A549 (cell line): Measurements from ENCODE around the gene RPL29. TPM values are rescaled to one million over a fixed set of nuclear protein-coding genes. Genes with fewer than 3 reads are reported as not detected.
"Not testable (repeated sequence)": the region's sequence is repeated elsewhere in the genome, so short reads cannot be mapped to it uniquely, and the experiment has no call there.

Experiments used
- ATAC-seq, 2 experiments: fragments of 200-7000 bp in 1 of 2; fragments of >200 bp in 1 of 2; cut with Nextera tagmentation in 1 of 2; cut with Tn5 transposase in 1 of 2; 3 replicates each; pipeline versions ENCODE4 v1.8.0 to v1.9.1; 2018 to 2020; ENCODE audit warnings: mild to moderate bottlenecking in 1 of 2, moderate library complexity in 1 of 2
- CTCF ChIA-PET: fragments of 300-600 bp; sonication (Branson Sonifier 250); formaldehyde crosslinking; extraction: SDS; loops from one replicate; lab custom pipeline; 2021; ENCODE audit warnings: antibody characterized with exemption, inconsistent platforms; lab: Yijun Ruan, JAX
- POLR2A ChIA-PET: fragments of 350-600 bp; formaldehyde crosslinking; extraction: SDS; loops from one replicate; lab custom pipeline; 2021; ENCODE audit warnings: antibody characterized with exemption, inconsistent platforms; lab: Yijun Ruan, JAX
- DNase-seq, 2 experiments: peaks; one replicate each; pipeline versions ENCODE4 v3.0.0 to v3.0.0-alpha.2; 2011 to 2016; ENCODE audit warnings: low read depth in 1 of 2, low spot score in 1 of 2
- FAIRE-seq: peaks from 2 replicates; lab custom pipeline; 2011; peaks lifted over from hg19 to GRCh38; lab: Jason Lieb, UNC
- H3K27ac ChIP-seq, 2 experiments: fragments of >200 bp; sonication (Bioruptor Twin); formaldehyde crosslinking; 3 replicates each; pipeline ENCODE4 v1.5.1; 2016 to 2017
- H3K4me1 ChIP-seq: fragments of >200 bp; sonication (Bioruptor Twin); formaldehyde crosslinking; 3 replicates; pipeline ENCODE4 v1.6.1; 2016
- H3K4me2 ChIP-seq: fragments of >200 bp; sonication (Bioruptor Twin); formaldehyde crosslinking; 3 replicates; pipeline ENCODE4 v1.6.1; 2016
- H3K4me3 ChIP-seq: fragments of >200 bp; sonication (Bioruptor Twin); formaldehyde crosslinking; 3 replicates; pipeline ENCODE4 v1.5.1; 2016
- H3K9me3 ChIP-seq: fragments of >200 bp; sonication (Bioruptor Twin); formaldehyde crosslinking; 3 replicates; pipeline ENCODE4 v1.6.1; 2016
- CBX8 ChIP-seq: fragments of 200-600 bp; sonication (generic); IDR thresholded peaks from 2 replicates; pipeline ENCODE4 v1.6.1; 2016
- CHD2 ChIP-seq: fragments of 150-350 bp; IDR thresholded peaks from 2 replicates; pipeline ENCODE4 v1.6.1; 2014; ENCODE audit warnings: low read length; ENCODE audit not compliant: partially characterized antibody
- EP300 ChIP-seq, 2 experiments: fragments of >200 bp; sonication (Bioruptor Twin); formaldehyde crosslinking; IDR thresholded peaks; 2 replicates in 1 of 2; 3 replicates in 1 of 2; pipeline ENCODE4 v1.6.1; 2016 to 2017
- HDAC2 ChIP-seq: fragments of 200-600 bp; sonication (generic); IDR thresholded peaks from 2 replicates; pipeline ENCODE4 v1.6.1; 2016
- HOXA7 ChIP-seq: fragments of 250-450 bp; sonication (Bioruptor Pico); IDR thresholded peaks from 2 replicates; pipeline ENCODE4 v1.5.0; 2020; ENCODE audit warnings: mild to moderate bottlenecking, moderate library complexity
- HOXB13 ChIP-seq: fragments of 250-450 bp; sonication (Bioruptor Pico); IDR thresholded peaks from 2 replicates; pipeline ENCODE4 v1.5.0; 2020; ENCODE audit warnings: low read depth, mild to moderate bottlenecking, moderate library complexity
- JUNB ChIP-seq: fragments of >200 bp; sonication (Bioruptor Twin); formaldehyde crosslinking; IDR thresholded peaks from 2 replicates; pipeline ENCODE4 v1.6.1; 2016
- KDM5A ChIP-seq: fragments of 200-600 bp; sonication (generic); IDR thresholded peaks from 2 replicates; pipeline ENCODE4 v1.6.1; 2016; ENCODE audit warnings: antibody characterized with exemption, mild to moderate bottlenecking
- NFE2L2 ChIP-seq: fragments of 150-350 bp; conservative IDR thresholded peaks from 2 replicates; pipeline ENCODE4 v1.6.1; 2014; ENCODE audit warnings: low read length
- POLR2AphosphoS2 ChIP-seq: conservative IDR thresholded peaks from 2 replicates; pipeline ENCODE4 v1.6.1; 2012; ENCODE audit warnings: low read length, improper control_type of control experiment, inconsistent platforms
- RAD21 ChIP-seq, 2 experiments: fragments of >200 bp in 1 of 2; sonication (Bioruptor Twin) in 1 of 2; formaldehyde crosslinking in 1 of 2; IDR thresholded peaks in 1 of 2; conservative IDR thresholded peaks in 1 of 2; 2 replicates in 1 of 2; 3 replicates in 1 of 2; pipeline ENCODE4 v1.6.1; 2012 to 2018; ENCODE audit warnings: inconsistent platforms in 1 of 2
- RCOR1 ChIP-seq: fragments of 150-350 bp; IDR thresholded peaks from 2 replicates; pipeline ENCODE4 v1.6.1; 2014; ENCODE audit warnings: antibody characterized with exemption, low read length, low read depth
- RNF2 ChIP-seq: fragments of 200-600 bp; sonication (generic); IDR thresholded peaks from 2 replicates; pipeline ENCODE4 v1.6.1; 2016; ENCODE audit warnings: low read depth, mild to moderate bottlenecking, antibody characterized with exemption, moderate library complexity, borderline replicate concordance
- TFCP2L1 ChIP-seq: fragments of 250-450 bp; sonication (Bioruptor Pico); IDR thresholded peaks from 2 replicates; pipeline ENCODE4 v1.5.0; 2021; ENCODE audit warnings: mild to moderate bottlenecking
- ZC3H11A ChIP-seq: fragments of 450-650 bp; IDR thresholded peaks from 2 replicates; pipeline ENCODE4 v1.6.1; 2014; ENCODE audit warnings: antibody characterized with exemption, mild to moderate bottlenecking
- WGBS: methylation state at CpG from one replicate; pipeline ENCODE4 v1.1.6; 2017; ENCODE audit errors: missing lambda C conversion rate; 5-methylcytosine and 5-hydroxymethylcytosine counted together
- polyA plus RNA-seq, 4 experiments: library from polyadenylated mRNA; depleted of rRNA in 3 of 4; stranded (reverse); fragments of >200 nt; fragmentation: RNase III in 1 of 4; extraction: RNeasy Plus Mini Kit Qiagen cat#74134 plus additional on column Dnase treatment in 1 of 4; gene quantifications; 2 replicates in 3 of 4; 3 replicates in 1 of 4; pipeline ENCODE4 v1.2.3, GENCODE V29; 2011 to 2017
- TF ChIP-seq, protein P1 (sequence below): fragments of >200 bp; sonication (Bioruptor Twin); formaldehyde crosslinking; IDR thresholded peaks from 3 replicates; pipeline ENCODE4 v1.6.1; 2016
- TF ChIP-seq, protein P2 (sequence below): fragments of >200 bp; sonication (Bioruptor Twin); formaldehyde crosslinking; IDR thresholded peaks from 3 replicates; pipeline ENCODE4 v1.5.1; 2016
- TF ChIP-seq, protein P3 (sequence below): fragments of 200-600 bp; sonication (generic); IDR thresholded peaks from 2 replicates; pipeline ENCODE4 v1.6.1; 2016; ENCODE audit warnings: antibody characterized with exemption, mild to moderate bottlenecking, moderate library complexity
- TF ChIP-seq, protein P4 (sequence below): IDR thresholded peaks from 2 replicates; pipeline ENCODE4 v1.6.1; 2012; ENCODE audit warnings: low read depth, borderline replicate concordance

Gene RPL29
- polyA plus RNA-seq, 2 of the 4 experiments (the other 2 are of a cell fraction), result 808 to 1,152 TPM

DNA sequence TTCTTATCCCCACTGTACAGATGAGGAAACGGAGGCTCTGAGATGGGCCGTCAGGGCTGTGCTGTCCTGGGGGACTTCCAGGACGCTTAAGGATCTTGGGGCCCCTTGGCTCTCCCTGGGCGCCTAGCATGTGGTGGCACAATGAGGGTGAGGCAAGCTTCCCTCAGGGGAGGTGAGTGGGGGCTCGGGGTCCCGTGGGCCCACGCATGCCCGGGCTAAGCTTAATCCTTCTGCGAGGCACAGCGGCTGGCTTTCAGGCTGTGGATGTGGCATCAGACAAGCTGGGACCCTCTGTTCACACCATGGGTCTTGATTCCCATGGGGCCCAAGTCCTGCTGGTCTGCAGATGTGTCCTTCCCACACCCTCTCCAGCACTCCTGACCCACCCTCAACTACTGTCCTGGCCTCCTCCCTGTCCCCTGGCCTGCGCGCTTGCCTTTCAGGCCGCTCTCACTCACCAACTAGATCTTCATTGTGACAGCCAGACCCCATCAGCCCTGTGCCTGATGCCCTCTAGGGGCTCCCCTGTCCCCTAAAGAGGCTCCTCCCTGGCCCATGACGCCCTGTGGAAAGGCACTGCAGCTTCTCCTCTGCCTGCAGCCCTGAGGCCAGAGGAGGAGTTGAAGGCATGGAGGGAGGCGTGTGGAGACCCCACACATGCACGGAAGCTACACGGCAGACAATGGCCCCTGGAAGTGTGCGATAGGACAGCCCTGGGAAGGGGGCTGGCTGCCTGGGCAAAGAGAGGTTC, 49.3 kb upstream of the RPL29 start:
- no peak for DNase-seq
- CTCF ChIA-PET, result interaction anchor here (0.5 to 2.5 kb wide), 8 partner anchors 8 to 256 kb away, joined by 3 to 14 read pairs (median 3); no protein-coding TSS in a partner anchor
- no peak for FAIRE-seq
- Histone ChIP-seq H3K4me1 (peaks cover 33% of the 10 kb centered on the region), H3K9me3 (no peaks in the 10 kb centered on the region), H3K27ac (peak overlapping the region; percentile 86 to 88), H3K4me3 (no peak overlapping the region), H3K4me2 (peak overlapping the region; percentile 63; the same call in 1 of the 3 replicates)
- TF ChIP-seq JUNB, result no peak
- TF ChIP-seq RAD21 (conservative IDR thresholded peaks at IDR 0.05 in 1 of 2, IDR thresholded peaks at IDR 0.05 in 1 of 2), result no peak
- TF ChIP-seq, protein P1, sequence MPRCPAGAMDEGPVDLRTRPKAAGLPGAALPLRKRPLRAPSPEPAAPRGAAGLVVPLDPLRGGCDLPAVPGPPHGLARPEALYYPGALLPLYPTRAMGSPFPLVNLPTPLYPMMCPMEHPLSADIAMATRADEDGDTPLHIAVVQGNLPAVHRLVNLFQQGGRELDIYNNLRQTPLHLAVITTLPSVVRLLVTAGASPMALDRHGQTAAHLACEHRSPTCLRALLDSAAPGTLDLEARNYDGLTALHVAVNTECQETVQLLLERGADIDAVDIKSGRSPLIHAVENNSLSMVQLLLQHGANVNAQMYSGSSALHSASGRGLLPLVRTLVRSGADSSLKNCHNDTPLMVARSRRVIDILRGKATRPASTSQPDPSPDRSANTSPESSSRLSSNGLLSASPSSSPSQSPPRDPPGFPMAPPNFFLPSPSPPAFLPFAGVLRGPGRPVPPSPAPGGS, result no peak
- no peak for TF ChIP-seq NFE2L2
- no peak for TF ChIP-seq TFCP2L1
- TF ChIP-seq HOXB13 (CRISPR knock-in tag), result no peak
- POLR2A ChIA-PET, result no interaction called here
- WGBS, result 90% methylated on average over 8 of the region's 18 CpGs
- no peak for ATAC-seq

DNA sequence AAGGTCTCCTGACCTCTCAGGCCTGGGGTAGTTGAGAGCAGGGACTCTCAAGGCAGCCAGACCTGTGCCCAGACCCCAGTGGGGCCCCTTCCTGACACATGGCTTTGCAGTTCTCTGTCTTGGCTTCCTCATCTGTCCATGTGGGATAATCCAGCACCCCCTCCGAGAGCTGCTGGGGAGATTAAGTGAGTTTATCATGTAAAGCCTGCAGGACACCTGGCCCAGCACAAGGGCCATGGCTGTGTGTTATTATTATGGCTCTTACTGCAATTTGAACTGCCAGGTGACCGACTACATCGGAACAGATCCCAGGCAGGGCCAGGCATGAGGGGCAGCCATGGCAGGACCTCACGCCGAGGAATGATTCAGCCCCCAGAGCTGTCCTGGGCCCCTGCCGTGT, 48.1 kb upstream of the RPL29 start:
- CTCF ChIA-PET, result interaction anchor here (1.0 to 2.0 kb wide), 2 partner anchors 10 to 79 kb away, joined by 3 to 14 read pairs; no protein-coding TSS in a partner anchor

DNA sequence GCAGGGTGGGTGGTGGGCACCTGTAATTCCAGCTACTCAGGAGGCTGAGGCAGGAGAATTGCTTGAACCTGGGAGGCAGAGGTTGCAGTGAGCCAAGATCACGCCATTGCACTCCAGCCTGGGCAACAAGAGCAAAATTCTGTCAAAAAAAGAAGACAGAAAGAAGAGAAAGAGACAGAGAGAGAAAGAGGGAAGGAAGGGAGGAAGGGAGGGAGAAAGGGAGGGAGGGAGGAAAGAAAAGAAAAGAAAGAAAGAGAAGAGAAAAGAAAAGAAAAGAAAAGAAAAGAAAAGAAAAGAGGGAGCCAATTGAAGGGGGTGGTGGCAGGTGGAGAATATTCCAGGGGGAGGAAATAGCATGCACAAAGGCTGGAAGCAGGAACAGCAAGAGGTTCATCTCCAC, 47.3 kb upstream of the RPL29 start:
- CTCF ChIA-PET, H3K27ac ChIP-seq, DNase-seq, H3K4me2 ChIP-seq, H3K4me3 ChIP-seq, H3K9me3 ChIP-seq, ATAC-seq, FAIRE-seq, POLR2A ChIA-PET: not testable (repeated sequence)
- H3K4me1 ChIP-seq, result peaks cover 29% of the 10 kb centered on the region
- 91% methylated on average over 1 of the region's 1 CpG for WGBS

More for the DNA sequence above, 48.1 kb upstream of the RPL29 start:
- DNase-seq (no peak), ATAC-seq (no peak), FAIRE-seq (no peak)
- peak overlapping the region in 1 of 2 experiments; percentile 88; a peak in 2 of 6 replicates for H3K27ac ChIP-seq
- WGBS, result 73% methylated on average over 5 of the region's 6 CpGs
- no peak overlapping the region for H3K4me2 ChIP-seq
- H3K9me3 ChIP-seq, result no peaks in the 10 kb centered on the region
- POLR2A ChIA-PET, result no interaction called here
- peaks cover 33% of the 10 kb centered on the region for H3K4me1 ChIP-seq
- H3K4me3 ChIP-seq, result no peak overlapping the region
- TF ChIP-seq, protein P2, sequence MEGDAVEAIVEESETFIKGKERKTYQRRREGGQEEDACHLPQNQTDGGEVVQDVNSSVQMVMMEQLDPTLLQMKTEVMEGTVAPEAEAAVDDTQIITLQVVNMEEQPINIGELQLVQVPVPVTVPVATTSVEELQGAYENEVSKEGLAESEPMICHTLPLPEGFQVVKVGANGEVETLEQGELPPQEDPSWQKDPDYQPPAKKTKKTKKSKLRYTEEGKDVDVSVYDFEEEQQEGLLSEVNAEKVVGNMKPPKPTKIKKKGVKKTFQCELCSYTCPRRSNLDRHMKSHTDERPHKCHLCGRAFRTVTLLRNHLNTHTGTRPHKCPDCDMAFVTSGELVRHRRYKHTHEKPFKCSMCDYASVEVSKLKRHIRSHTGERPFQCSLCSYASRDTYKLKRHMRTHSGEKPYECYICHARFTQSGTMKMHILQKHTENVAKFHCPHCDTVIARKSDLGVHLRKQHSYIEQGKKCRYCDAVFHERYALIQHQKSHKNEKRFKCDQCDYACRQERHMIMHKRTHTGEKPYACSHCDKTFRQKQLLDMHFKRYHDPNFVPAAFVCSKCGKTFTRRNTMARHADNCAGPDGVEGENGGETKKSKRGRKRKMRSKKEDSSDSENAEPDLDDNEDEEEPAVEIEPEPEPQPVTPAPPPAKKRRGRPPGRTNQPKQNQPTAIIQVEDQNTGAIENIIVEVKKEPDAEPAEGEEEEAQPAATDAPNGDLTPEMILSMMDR, result no peak
- TF ChIP-seq KDM5A, result no peak
- TF ChIP-seq EP300 (IDR thresholded peaks at IDR 0.05), result no peak
- TF ChIP-seq POLR2AphosphoS2, result no peak
- no peak for TF ChIP-seq RAD21 (conservative IDR thresholded peaks at IDR 0.05 in 1 of 2, IDR thresholded peaks at IDR 0.05 in 1 of 2)
- no peak for TF ChIP-seq CHD2
- TF ChIP-seq HDAC2, result no peak
- no peak for TF ChIP-seq RCOR1
- no peak for TF ChIP-seq CBX8
- TF ChIP-seq HOXA7 (CRISPR knock-in tag), result no peak
- TF ChIP-seq ZC3H11A, result no peak
- TF ChIP-seq, protein P3, sequence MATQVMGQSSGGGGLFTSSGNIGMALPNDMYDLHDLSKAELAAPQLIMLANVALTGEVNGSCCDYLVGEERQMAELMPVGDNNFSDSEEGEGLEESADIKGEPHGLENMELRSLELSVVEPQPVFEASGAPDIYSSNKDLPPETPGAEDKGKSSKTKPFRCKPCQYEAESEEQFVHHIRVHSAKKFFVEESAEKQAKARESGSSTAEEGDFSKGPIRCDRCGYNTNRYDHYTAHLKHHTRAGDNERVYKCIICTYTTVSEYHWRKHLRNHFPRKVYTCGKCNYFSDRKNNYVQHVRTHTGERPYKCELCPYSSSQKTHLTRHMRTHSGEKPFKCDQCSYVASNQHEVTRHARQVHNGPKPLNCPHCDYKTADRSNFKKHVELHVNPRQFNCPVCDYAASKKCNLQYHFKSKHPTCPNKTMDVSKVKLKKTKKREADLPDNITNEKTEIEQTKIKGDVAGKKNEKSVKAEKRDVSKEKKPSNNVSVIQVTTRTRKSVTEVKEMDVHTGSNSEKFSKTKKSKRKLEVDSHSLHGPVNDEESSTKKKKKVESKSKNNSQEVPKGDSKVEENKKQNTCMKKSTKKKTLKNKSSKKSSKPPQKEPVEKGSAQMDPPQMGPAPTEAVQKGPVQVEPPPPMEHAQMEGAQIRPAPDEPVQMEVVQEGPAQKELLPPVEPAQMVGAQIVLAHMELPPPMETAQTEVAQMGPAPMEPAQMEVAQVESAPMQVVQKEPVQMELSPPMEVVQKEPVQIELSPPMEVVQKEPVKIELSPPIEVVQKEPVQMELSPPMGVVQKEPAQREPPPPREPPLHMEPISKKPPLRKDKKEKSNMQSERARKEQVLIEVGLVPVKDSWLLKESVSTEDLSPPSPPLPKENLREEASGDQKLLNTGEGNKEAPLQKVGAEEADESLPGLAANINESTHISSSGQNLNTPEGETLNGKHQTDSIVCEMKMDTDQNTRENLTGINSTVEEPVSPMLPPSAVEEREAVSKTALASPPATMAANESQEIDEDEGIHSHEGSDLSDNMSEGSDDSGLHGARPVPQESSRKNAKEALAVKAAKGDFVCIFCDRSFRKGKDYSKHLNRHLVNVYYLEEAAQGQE, result no peak
- TF ChIP-seq, protein P4, sequence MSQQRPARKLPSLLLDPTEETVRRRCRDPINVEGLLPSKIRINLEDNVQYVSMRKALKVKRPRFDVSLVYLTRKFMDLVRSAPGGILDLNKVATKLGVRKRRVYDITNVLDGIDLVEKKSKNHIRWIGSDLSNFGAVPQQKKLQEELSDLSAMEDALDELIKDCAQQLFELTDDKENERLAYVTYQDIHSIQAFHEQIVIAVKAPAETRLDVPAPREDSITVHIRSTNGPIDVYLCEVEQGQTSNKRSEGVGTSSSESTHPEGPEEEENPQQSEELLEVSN, result no peak
- no peak for TF ChIP-seq HOXB13 (CRISPR knock-in tag)
- TF ChIP-seq RNF2, result no peak
